ENCODE data around the gene EPDR1.

- TF ChIP-seq CTCF (IDR thresholded peaks at IDR 0.05) (no peak), EP300 (IDR thresholded peaks at IDR 0.05) (no peak)
Observed at GRCh38 chr7:37899712-37900247, 20.7 kb upstream of the EPDR1 start.

Data from tibial nerve (tissue), 4 donors.